ENCODE results near the gene TMEM126B.
"Not testable (repeated sequence)": the region's sequence is repeated elsewhere in the genome, so short reads cannot be mapped to it uniquely, and the experiment has no call there.

TMEM126B gene

GRCh38 chr11:85626496-85626895 lies 1.9 kb upstream of the TMEM126B start:
- TF ChIP-seq POLR2A (IDR thresholded peaks at IDR 0.05; ENCODE audit: low read length) (peak; percentile 15), GATA1 (IDR thresholded peaks at IDR 0.05; ENCODE audit: low read depth, low read length) (no peak)
- peak in 1 of 2 experiments; percentile 7 for DNase-seq

DNA sequence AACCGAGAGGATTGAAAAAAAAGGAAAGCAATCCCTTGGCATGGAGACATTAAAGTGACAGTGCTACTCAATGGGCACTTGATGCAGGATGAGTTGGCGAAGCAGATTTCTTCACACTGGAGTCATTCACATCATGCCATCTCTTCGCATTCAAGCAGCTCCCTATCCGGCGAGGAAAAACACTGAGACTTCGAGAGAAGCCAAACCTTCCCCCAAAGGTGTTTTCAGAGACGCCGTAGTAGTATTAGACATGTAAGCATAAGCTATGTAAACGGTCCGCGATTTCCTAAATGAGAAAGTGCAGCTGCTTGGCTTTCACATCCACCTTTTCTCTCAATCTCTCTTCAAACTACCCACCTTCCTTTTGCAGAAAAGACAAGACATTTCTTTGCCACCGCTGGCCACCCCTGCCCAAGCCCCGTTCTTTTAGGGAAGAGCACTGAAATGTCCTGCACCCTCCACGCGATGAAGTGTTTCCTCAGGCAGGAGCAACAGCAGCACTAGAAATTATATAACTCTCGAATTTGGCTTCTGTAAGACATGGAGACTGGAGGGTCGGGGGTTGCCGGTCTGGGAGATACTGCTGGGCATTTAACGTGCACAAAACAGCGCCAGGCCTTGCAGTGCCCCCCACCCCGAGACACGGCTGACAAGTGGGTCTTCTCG lies 928 bp upstream of the TMEM126B start, which contains the start of gene DLG2:
Gene DLG2, minus strand, starts transcription at position 13 of the 666 bp plus-strand sequence.
- peak; percentile 29 to 58 for DNase-seq
- TF ChIP-seq GATA1 (IDR thresholded peaks at IDR 0.05; ENCODE audit: low read depth, low read length) (no peak), POLR2A (IDR thresholded peaks at IDR 0.05; ENCODE audit: low read length) (no peak)

GRCh38 chr11:85628771-85629341 lies 463 bp downstream of the TMEM126B start:
- no peak for DNase-seq
- TF ChIP-seq POLR2A (IDR thresholded peaks at IDR 0.05; ENCODE audit: low read length) (peak; percentile 29), GATA1 (IDR thresholded peaks at IDR 0.05; ENCODE audit: low read depth, low read length) (no peak)

DNA sequence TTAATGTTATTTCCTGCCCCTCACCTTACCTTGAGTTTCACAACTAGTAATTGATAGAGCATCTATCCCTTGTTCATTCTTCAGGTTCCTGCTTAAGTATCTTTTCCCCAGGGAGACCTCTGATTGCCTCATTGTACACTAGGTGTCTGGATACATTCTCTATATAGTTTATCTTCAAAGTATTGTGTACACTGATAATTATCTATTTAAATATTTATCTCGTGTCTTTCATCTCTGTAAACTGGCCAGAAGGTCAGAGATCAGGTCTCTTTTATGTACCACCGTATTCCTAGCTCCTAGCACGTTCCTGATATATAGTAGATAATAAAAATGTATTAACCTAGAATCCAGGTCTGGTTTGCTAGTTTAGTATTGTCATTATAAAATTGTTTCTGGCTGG lies 6.4 kb downstream of the TMEM126B start:
- DNase-seq: no peak
- no peak for TF ChIP-seq POLR2A (IDR thresholded peaks at IDR 0.05; ENCODE audit: low read length)
- no peak for TF ChIP-seq GATA1 (IDR thresholded peaks at IDR 0.05; ENCODE audit: low read depth, low read length)

DNA sequence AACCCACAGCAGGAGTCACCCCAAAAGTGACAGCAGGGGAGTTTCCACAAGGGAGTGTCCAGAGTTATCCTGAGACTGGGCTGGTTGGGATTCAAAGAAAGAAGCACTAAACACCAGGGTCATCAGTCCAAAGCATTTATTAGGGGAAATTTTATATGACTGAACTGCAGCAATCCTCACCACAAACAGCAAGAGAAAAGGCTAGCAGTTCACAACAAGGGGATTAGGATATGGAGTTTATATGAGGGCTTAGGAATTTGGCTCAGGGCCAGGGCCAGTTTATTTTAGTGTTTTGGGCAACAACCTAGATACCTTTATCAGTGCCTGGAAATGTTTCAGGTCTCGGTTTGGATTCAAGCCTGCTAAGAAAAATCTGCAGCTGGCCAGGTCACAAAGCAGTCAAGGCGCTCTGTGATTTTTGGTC lies 14.8 kb downstream of the TMEM126B start:
- DNase-seq: peak; percentile 11 to 12
- TF ChIP-seq POLR2A (IDR thresholded peaks at IDR 0.05; ENCODE audit: low read length) (no peak), GATA1 (IDR thresholded peaks at IDR 0.05; ENCODE audit: low read depth, low read length) (no peak)

- TF ChIP-seq POLR2A (IDR thresholded peaks at IDR 0.05; ENCODE audit: low read length): no peak
- no peak for TF ChIP-seq GATA1 (IDR thresholded peaks at IDR 0.05; ENCODE audit: low read depth, low read length)
- no peak for DNase-seq
Measured at GRCh38 chr11:85647078-85647477, 18.7 kb downstream of the TMEM126B start.

GRCh38 chr11:85647604-85648299 lies 19.4 kb downstream of the TMEM126B start, which contains the start of gene TMEM126A:
Gene TMEM126A, plus strand, starts transcription at chr11:85647967. Its CDS starts 2,289 bp downstream, at chr11:85650256.
- TF ChIP-seq POLR2A (IDR thresholded peaks at IDR 0.05; ENCODE audit: low read length): peak; percentile 97
- TF ChIP-seq GATA1 (IDR thresholded peaks at IDR 0.05; ENCODE audit: low read depth, low read length): no peak
- DNase-seq: peak; percentile 89 to 92

DNA sequence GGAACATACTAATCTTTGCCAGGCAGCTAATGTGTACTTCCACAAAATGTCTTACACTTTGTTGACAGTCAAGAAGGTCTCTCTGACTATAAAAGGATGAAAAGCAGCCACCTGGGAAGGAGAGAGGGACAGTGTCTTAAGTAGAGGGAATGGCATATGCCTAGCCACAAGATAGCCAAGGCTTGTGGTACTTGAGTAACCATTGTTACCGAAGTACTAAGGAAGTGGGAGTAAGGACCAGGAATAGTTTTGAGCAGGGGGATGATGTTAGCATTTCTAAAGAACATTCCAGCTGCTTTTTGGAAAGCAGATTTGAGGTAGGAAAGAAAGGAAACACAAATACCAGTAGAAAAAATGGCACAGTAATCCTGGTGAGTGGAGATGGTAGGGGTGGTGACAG lies 22.7 kb downstream of the TMEM126B start:
- TF ChIP-seq GATA1 (IDR thresholded peaks at IDR 0.05; ENCODE audit: low read depth, low read length) (no peak), POLR2A (IDR thresholded peaks at IDR 0.05; ENCODE audit: low read length) (no peak)
- DNase-seq: no peak

GRCh38 chr11:85652786-85653447 lies 24.5 kb downstream of the TMEM126B start:
- TF ChIP-seq GATA1 (IDR thresholded peaks at IDR 0.05; ENCODE audit: low read depth, low read length) (no peak), POLR2A (IDR thresholded peaks at IDR 0.05; ENCODE audit: low read length) (no peak)
- DNase-seq: no peak

DNA sequence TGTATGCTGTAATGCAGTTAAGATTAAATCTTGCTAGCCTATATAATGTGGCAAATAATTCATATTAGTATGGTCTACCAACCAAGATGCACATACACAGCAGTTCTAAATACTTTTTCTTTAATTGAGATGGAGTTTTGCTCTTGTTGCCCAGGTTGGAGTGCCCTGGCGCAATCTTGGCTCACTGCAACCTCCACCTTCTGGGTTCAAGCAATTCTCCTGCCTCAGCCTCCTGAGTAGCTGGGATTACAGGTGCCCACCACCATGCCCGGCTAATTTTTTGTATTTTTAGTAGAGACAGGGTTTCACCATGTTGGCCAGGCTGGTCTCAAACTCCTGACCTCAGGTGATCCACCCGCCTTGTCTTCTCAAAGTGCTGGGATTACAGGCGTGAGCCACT lies 25.9 kb downstream of the TMEM126B start:
- not testable (repeated sequence) for DNase-seq

- TF ChIP-seq POLR2A (IDR thresholded peaks at IDR 0.05; ENCODE audit: low read length) (no peak), GATA1 (IDR thresholded peaks at IDR 0.05; ENCODE audit: low read depth, low read length) (no peak)
- no peak for DNase-seq
Measured at GRCh38 chr11:85656777-85657176, 28.4 kb downstream of the TMEM126B start.

DNA sequence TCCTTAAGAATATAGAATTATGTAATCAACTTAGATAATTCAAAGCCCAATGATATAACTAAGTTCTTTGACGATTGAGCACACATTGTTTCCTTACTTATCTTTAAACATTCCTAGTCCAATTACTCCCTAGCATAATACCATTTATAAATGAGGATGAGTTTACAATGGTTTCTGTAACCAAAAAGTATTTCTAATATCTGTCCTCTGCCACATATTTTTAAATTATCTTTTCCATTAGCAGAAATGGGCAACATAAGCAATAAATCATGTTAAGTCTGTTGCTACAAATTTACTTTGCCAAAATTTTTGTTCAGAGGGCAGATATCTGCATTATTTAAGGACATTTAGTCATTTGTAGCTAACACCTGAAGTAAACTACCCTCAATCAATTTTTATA lies 29.8 kb downstream of the TMEM126B start:
- no peak for DNase-seq
- TF ChIP-seq GATA1 (IDR thresholded peaks at IDR 0.05; ENCODE audit: low read depth, low read length): no peak
- TF ChIP-seq POLR2A (IDR thresholded peaks at IDR 0.05; ENCODE audit: low read length): no peak

- TF ChIP-seq GATA1 (IDR thresholded peaks at IDR 0.05; ENCODE audit: low read depth, low read length): no peak
- TF ChIP-seq POLR2A (IDR thresholded peaks at IDR 0.05; ENCODE audit: low read length): no peak
- DNase-seq: peak; percentile 52 to 59
Measured at GRCh38 chr11:85661972-85662664, 33.7 kb downstream of the TMEM126B start.
